Effector CD8-positive, alpha-beta T cell (primary cell): ENCODE data around the gene RIMBP2.

Source experiments
- DNase-seq: peaks from one replicate; lab custom pipeline; 2025; lab: John Stamatoyannopoulos, UW

Gene RIMBP2

DNA sequence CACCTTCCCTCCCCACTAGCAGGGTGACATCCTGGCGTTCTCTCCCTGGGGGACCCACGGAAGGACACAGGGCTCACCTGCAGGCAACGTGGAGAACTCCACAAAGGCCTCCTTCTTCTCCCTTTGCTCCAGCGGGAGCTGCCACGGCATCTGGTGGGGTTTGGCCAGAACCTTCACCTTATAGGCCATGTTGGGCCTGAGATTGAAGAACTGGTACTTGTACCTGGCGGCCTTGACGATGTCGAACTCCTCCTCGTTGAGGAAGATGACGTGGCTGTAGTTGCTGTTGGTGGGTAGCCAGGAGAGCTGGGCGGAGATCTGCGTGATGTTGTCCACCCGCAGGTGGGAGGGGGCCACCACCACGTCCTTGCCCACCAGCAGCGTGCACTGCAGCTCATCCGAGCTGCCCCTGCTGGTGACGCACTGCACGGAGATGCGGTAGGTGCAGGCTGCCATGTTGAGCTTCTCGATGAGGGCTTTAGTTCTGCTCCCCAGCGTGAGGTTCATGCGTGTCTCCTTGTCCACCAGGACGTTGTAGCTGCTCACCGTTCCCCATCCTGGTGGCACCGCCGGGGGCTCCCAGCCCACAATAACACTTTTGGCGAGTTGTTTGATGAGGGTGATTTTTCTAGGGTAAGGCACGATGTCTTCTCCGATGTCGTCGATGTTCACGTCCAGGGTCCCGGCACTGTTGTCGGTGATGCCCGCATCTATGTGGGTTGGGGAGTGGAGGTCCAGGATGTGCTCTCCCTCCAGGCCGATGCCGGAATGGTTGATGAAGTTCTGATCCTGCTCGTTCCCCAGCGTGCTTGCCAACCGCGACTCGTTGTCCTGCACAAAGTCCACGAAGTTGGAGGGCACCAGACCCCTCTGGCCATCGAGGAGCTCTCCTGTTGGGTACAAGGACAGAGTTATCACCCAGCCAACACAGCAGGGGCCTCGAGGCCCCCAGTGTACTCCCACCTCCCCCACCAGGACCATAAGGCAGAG lies 274.0 kb downstream of the RIMBP2 start:
- DNase-seq = no peak

GRCh38 chr12:130440411-130441080 lies 275.6 kb downstream of the RIMBP2 start:
- DNase-seq = no peak

GRCh38 chr12:130439250-130439649 lies 276.8 kb downstream of the RIMBP2 start:
- no peak for DNase-seq

GRCh38 chr12:130438711-130439110 lies 277.4 kb downstream of the RIMBP2 start:
- no peak for DNase-seq

GRCh38 chr12:130438243-130438620 lies 277.9 kb downstream of the RIMBP2 start:
- no peak for DNase-seq

- DNase-seq = no peak
Measured at GRCh38 chr12:130437555-130438242, 278.4 kb downstream of the RIMBP2 start.

- no peak for DNase-seq
Measured at GRCh38 chr12:130436741-130437501, 279.2 kb downstream of the RIMBP2 start.

GRCh38 chr12:130435826-130436225 lies 280.3 kb downstream of the RIMBP2 start:
- no peak for DNase-seq

DNA sequence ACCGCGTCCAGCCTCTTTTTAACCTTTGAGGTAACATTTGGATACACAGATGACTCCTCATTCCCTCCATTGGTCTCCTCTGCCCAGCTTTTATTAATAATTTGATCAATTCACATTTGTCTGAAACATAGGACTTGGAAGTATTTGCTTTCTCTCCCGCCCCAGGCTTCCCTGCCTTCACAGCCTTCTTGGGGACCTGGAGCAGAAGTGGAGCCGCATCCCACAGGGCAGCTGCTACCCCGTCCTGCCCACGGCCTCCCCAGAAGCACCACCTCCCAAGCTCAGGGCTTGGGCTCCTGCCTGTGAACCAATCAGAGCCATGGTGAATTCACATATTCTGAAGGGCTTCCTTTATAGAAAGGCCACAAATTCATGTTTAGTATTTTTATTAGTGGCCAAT lies 280.8 kb downstream of the RIMBP2 start:
- no peak for DNase-seq

DNA sequence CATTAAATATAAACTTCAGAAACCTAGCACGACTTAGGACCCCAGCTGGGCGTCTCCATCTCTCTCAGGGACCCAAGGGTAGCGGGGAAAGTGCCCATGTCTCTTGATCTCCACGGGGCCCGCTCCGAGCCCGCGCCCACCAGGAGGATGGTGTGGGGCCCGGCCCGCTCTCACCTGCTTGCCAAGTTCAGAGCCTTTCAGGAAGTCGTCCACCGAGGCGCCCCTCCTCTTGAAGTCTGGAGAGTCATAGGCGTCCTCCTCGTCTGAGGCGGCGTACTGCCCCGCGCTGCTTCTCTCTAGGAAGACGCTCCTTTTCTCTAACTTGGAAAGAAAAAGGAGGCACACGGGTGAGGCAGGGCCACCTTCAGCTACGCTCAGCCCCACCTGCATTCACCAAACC lies 281.5 kb downstream of the RIMBP2 start:
- no peak for DNase-seq

DNA sequence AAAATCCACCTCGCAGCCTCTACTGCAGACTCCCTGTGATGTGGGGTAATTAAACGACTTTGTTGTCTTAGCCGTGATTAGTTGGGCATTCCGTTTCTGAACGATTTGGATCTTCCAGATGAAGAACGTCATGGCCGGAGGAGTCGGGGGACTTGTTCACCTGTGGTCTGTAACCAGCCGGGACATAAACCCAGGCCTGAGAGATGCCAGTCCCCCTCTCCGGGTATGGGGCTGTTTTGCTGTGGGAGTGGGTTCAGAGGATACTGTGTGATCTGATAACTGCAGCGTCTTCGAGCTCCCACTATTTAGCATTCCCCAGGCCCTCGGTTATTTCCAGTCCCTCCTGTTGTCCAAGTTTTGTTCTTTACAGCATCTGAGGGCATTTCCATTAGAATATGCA lies 282.3 kb downstream of the RIMBP2 start:
- no peak for DNase-seq

- DNase-seq = no peak
Measured at GRCh38 chr12:130433411-130433810, 282.7 kb downstream of the RIMBP2 start.

GRCh38 chr12:130431176-130431575 lies 284.9 kb downstream of the RIMBP2 start:
- DNase-seq = no peak

GRCh38 chr12:130429656-130430505 lies 286.2 kb downstream of the RIMBP2 start:
- DNase-seq = no peak

- no peak for DNase-seq
Measured at GRCh38 chr12:130428116-130428515, 288.0 kb downstream of the RIMBP2 start.

DNA sequence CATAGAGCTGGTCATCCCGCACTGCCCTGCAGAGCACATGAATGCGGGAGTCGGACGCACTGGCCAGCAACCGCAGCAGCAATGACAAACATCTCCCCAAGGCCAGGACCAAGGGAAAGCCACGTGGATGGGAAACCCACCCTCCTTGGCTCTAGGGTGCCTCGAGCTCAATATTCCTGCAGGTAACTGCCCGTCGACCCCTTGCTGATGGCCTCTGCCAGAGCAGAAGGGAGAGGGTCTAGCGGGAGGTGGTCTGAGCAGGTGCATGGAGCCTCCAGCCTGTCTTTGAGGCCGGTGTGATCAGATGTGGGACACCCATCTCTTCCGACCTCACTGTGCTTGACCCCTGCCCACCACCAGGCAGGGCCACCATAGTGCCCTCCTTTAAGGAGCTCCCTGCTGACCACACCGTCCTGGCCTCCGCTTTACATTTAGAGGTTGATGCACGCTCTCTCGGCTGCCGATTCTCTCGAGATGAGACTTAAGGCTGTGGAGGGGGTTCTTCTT lies 288.7 kb downstream of the RIMBP2 start:
- DNase-seq = no peak

GRCh38 chr12:130425698-130426245 lies 290.3 kb downstream of the RIMBP2 start:
- no peak for DNase-seq

GRCh38 chr12:130424858-130425697 lies 291.0 kb downstream of the RIMBP2 start:
- no peak for DNase-seq
